Measurements from ENCODE around the gene DCTN4. TPM values are rescaled to one million over a fixed set of nuclear protein-coding genes. Genes with fewer than 3 reads are reported as not detected.

The DCTN4 gene
- total RNA-seq, 1 experiment from 2014 or later: 66.8 TPM

- peak within 1 kb of the TSS; percentile 89 to 98 for H3K4me3 ChIP-seq (ENCODE audit: low read depth in 2 of 2, low read length in 2 of 2)
- BruUV-seq (replicated peaks): no TSS peak
Observed at GRCh38 chr5:150700594-150701377, 58.0 kb downstream of the DCTN4 start, which contains the start of gene RBM22. TSS of gene RBM22 (minus strand) at chr5:150701062. CDS start at chr5:150700985, 77 bp downstream.

DNA sequence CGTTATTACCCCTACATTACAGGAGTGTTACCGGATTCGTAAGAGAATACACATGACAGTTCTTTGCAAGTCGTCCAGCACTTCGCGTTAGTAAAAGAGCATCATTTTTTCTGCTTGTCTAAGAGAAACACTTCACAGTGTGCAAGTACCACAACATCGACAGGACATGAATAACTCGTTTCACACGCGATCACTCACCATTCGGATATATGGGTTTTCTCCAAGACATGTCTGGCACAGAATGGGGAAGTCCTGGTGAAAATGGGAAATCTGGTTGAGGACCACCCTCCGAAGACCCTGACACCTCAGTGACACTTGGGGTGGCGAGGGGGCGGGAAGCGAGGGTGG, 58.6 kb downstream of the DCTN4 start:
- TF ChIP-seq SIN3A (IDR thresholded peaks at IDR 0.05; ENCODE audit: borderline replicate concordance, insufficient read depth, low read depth, low read length): no peak
- no peak for TF ChIP-seq TCF7L2 (IDR thresholded peaks at IDR 0.05; ENCODE audit: low read depth, low read length)
- TF ChIP-seq REST (IDR thresholded peaks at IDR 0.05; ENCODE audit: insufficient read depth in 1 of 2, low read depth in 2 of 2, low read length in 1 of 2): no peak
- no peak for TF ChIP-seq POLR2AphosphoS5 (IDR thresholded peaks at IDR 0.05; ENCODE audit: low read depth, low read length)
- TF ChIP-seq, protein P1, sequence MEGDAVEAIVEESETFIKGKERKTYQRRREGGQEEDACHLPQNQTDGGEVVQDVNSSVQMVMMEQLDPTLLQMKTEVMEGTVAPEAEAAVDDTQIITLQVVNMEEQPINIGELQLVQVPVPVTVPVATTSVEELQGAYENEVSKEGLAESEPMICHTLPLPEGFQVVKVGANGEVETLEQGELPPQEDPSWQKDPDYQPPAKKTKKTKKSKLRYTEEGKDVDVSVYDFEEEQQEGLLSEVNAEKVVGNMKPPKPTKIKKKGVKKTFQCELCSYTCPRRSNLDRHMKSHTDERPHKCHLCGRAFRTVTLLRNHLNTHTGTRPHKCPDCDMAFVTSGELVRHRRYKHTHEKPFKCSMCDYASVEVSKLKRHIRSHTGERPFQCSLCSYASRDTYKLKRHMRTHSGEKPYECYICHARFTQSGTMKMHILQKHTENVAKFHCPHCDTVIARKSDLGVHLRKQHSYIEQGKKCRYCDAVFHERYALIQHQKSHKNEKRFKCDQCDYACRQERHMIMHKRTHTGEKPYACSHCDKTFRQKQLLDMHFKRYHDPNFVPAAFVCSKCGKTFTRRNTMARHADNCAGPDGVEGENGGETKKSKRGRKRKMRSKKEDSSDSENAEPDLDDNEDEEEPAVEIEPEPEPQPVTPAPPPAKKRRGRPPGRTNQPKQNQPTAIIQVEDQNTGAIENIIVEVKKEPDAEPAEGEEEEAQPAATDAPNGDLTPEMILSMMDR (IDR thresholded peaks at IDR 0.05): no peak
- in situ Hi-C loops (cut with HindIII; ENCODE audit: low pct_unique_long_range_greater_than_20kb, low sequenced_read_pairs): no loop called here
- intact Hi-C loops (cut with micrococcal nuclease; ENCODE audit: unreplicated experiment): loop anchor here (5.0 kb wide), 1 partner anchor 138 kb away; no protein-coding TSS in a partner anchor
- POLR2A ChIA-PET: no interaction called here
- DNase-seq (ENCODE audit: low read depth, low spot score): no peak
- no peaks in the 10 kb centered on the region for H3K9me3 ChIP-seq (ENCODE audit: control insufficient read depth, insufficient read depth, low read depth, low read length)
- ATAC-seq: peak; percentile 4; the same call in 1 of the 2 replicates
- CTCF ChIA-PET: interaction anchor here (1.0 to 1.2 kb wide), 3 partner anchors 79 to 146 kb away, joined by 3 to 4 read pairs (median 3); partner anchors contain the start of genes IRGM and SMIM3
- H3K27me3 ChIP-seq (ENCODE audit: control insufficient read depth, insufficient read depth, low read length): no peaks in the 10 kb centered on the region
- H3K36me3 ChIP-seq (ENCODE audit: control insufficient read depth, insufficient read depth, low read length): peaks cover 31% of the 10 kb centered on the region
- H3K4me1 ChIP-seq (ENCODE audit: control insufficient read depth, insufficient read depth, low read length): peaks cover 14% of the 10 kb centered on the region
- H3K4me3 ChIP-seq (ENCODE audit: low read depth in 2 of 2, low read length in 2 of 2): peak overlapping the region; percentile 89 to 98
- peak overlapping the region; percentile 90 for H3K27ac ChIP-seq (ENCODE audit: low read length)
- BruUV-seq (replicated peaks): no TSS peak

More at GRCh38 chr5:150700594-150701377, 58.0 kb downstream of the DCTN4 start, which contains the start of gene RBM22:
- H3K27me3 ChIP-seq (ENCODE audit: control insufficient read depth, insufficient read depth, low read length): no peaks in the 10 kb centered on the region
- peak; percentile 84; the same call in 1 of the 2 replicates for TF ChIP-seq POLR2AphosphoS5 (IDR thresholded peaks at IDR 0.05; ENCODE audit: low read depth, low read length)
- TF ChIP-seq SIN3A (IDR thresholded peaks at IDR 0.05; ENCODE audit: borderline replicate concordance, insufficient read depth, low read depth, low read length): peak; percentile 51; the same call in 1 of the 2 replicates
- TF ChIP-seq, protein P1 (IDR thresholded peaks at IDR 0.05): peak; percentile 82
- TF ChIP-seq TCF7L2 (IDR thresholded peaks at IDR 0.05; ENCODE audit: low read depth, low read length): peak; percentile 54; the same call in 1 of the 2 replicates
- TF ChIP-seq REST (IDR thresholded peaks at IDR 0.05; ENCODE audit: insufficient read depth in 1 of 2, low read depth in 2 of 2, low read length in 1 of 2): 0 out of 4 replicates have a peak, but pooled peaks of 1 of the 2 experiments have one; percentile 9
- in situ Hi-C loops (cut with HindIII; ENCODE audit: low pct_unique_long_range_greater_than_20kb, low sequenced_read_pairs) (no loop called here), intact Hi-C loops (cut with micrococcal nuclease; ENCODE audit: unreplicated experiment) (loop anchor here (5.0 kb wide), 1 partner anchor 138 kb away; no protein-coding TSS in a partner anchor)
- ChIA-PET POLR2A (interaction anchor here (0.6 kb wide), 1 partner anchor 29 kb away, joined by 13 read pairs; no protein-coding TSS in a partner anchor), CTCF (interaction anchor here (0.6 to 1.2 kb wide), 4 partner anchors 78 to 146 kb away, joined by 3 to 4 read pairs (median 3); partner anchors contain the start of genes IRGM and SMIM3)
- peak within 1 kb of the TSS; percentile 90 for H3K27ac ChIP-seq (ENCODE audit: low read length)
- DNase-seq (ENCODE audit: low read depth, low spot score): peak; percentile 62
- H3K36me3 ChIP-seq (ENCODE audit: control insufficient read depth, insufficient read depth, low read length): peaks cover 25% of the 10 kb centered on the region
- no peaks in the 10 kb centered on the region for H3K9me3 ChIP-seq (ENCODE audit: control insufficient read depth, insufficient read depth, low read depth, low read length)
- peaks cover 14% of the 10 kb centered on the region for H3K4me1 ChIP-seq (ENCODE audit: control insufficient read depth, insufficient read depth, low read length)
- ATAC-seq: peak; percentile 98

All from Panc1 (cell line).